NCI-H1092 (cell line): Measurements from ENCODE around the gene DUSP23.

Experiments
- DNase-seq: peaks from one replicate; lab custom pipeline; 2025; lab: John Stamatoyannopoulos, UW

Gene DUSP23

GRCh38 chr1:159780583-159781582 lies at the start of gene DUSP23:
Gene DUSP23 (plus strand): TSS chr1:159780962. CDS start chr1:159781101, 139 bp downstream.
- peak; percentile 96 for DNase-seq

GRCh38 chr1:159737238-159737916 lies 43.4 kb upstream of the DUSP23 start:
- DNase-seq: no peak

DNA sequence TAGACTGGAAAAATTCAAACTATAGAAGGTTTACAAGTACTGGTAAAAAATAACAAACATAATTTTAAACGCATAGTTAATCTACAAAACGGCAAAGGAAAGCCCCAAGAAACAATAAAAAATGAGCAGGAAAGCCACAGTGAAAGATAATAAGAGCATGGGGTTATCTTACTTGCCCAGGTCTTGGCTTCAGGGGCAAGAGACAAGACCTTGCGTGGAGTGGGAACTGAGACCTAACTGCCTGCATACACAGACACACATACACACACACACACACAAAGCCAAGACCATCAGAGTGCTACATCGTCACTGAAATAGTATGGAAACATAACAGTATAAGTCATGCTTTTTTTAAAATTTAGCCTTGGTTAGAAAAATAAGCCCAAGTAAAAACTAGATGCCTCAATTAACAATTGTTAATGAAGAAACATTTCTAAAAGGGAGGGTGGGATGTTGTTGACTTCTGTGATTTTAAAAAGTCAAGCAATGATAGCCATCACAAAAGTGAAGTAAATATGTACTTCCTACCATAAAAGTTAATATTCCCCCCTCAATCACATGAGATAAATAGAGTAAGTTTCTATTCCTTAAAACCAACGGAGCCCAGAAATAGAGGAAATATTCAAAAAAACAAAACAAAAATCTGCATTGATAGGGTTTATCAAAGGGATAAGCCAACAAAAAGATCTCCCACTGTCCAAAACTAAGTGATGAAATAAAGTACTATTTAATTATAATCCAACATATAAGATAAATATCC lies 36.9 kb upstream of the DUSP23 start:
- DNase-seq: no peak

GRCh38 chr1:159746666-159747065 lies 34.1 kb upstream of the DUSP23 start:
- no peak for DNase-seq

GRCh38 chr1:159748370-159748769 lies 32.4 kb upstream of the DUSP23 start:
- no peak for DNase-seq

GRCh38 chr1:159749630-159750029 lies 31.1 kb upstream of the DUSP23 start:
- no peak for DNase-seq

GRCh38 chr1:159750621-159751020 lies 30.1 kb upstream of the DUSP23 start:
- DNase-seq: no peak

- no peak for DNase-seq
Observed at GRCh38 chr1:159751031-159751430, 29.7 kb upstream of the DUSP23 start.

GRCh38 chr1:159752135-159752580 lies 28.6 kb upstream of the DUSP23 start:
- no peak for DNase-seq

GRCh38 chr1:159753386-159753785 lies 27.4 kb upstream of the DUSP23 start:
- no peak for DNase-seq

GRCh38 chr1:159755451-159756007 lies 25.2 kb upstream of the DUSP23 start:
- no peak for DNase-seq

DNA sequence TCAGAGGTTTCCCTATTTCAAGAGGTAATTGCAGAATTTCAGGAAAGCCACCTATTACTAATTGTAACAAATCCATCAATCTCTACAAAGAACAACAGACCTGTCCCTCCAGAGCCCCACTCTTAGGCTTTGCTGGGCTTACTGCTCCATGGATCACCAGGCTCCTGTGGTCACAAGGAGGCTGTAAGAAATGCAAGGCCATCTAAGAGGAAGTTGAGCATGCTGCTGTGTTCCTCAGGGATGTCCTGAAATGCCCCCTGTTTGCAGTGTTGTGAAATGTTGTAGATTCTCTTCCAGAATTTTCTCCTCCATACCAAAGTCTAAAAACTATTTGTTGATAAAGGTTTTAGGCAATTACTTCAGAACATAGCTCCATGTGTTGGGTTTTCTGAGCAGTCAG lies 24.4 kb upstream of the DUSP23 start:
- no peak for DNase-seq

DNA sequence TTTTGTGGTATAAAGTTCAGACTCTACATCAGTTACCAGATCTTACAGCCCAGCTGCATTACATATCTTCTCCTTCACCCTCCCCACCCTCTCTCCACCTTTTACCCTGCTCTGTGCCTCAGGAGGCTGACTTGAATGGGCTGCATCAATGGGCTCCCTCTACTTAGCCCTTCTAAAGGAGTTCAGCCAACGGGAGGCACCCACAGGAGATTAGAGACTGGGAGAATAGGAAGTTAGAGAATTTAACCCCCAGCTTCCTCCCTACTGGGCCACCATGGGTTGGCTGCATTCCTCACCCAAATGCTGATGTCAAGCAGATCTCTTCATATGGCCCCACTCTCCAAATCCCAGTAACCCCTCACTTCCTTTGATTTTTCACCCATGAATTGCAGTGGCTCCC lies 17.1 kb upstream of the DUSP23 start:
- no peak for DNase-seq

DNA sequence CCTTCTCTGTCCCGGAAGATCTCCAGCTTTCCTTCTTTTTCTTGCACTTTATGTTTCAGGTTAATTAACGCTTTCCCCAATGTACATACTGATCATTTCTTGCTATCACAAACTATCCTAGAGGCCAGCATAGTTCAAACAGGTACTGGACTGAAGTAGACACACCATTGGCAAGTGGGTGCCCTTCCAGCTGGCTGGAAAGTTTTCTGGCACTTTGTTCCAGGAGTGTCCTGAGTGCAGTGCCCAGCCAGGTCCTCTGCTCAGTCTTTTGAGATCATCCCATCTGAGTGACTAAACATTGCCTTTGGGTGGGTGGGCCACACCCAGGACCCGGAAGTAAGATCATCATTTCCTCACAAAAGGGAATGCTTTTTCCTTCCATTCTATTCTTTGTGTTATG lies 15.0 kb upstream of the DUSP23 start:
- DNase-seq: no peak

DNA sequence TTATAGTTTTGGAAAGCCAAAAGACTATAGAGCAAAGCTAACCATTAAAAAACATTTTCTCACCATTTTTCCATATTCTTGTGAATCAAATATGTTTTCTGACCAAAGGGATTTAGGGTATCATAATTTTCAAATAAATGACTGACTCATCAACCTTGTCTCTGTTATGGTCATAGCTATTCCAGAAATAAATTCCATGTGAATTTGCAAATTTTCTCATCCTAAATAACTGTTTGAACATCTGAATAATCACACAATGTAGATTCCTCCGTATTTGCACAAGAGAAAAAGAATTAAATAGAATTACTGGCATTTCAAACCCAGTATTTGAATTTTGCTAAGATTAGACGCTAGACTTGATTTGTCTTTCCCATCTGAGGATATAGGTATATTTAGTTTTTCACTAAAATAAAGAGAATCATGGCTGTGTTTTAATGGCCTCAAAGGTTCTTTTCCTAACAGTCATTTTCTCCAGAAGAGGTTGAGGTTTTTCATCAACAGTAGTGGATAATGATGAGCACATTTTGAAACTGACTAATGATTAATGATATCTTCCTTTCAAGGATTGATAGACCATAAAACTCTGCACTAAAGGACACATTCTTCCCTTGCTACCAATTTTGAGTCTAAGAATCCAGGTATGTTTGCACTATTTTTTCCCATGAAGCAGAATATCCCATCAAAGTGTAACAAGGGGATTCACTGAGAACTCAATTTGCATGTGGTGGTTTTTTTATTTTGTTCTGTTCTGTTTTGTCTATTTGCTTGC lies 9.5 kb upstream of the DUSP23 start:
- no peak for DNase-seq

- DNase-seq: no peak
Observed at GRCh38 chr1:159774465-159774864, 6.3 kb upstream of the DUSP23 start.

DNA sequence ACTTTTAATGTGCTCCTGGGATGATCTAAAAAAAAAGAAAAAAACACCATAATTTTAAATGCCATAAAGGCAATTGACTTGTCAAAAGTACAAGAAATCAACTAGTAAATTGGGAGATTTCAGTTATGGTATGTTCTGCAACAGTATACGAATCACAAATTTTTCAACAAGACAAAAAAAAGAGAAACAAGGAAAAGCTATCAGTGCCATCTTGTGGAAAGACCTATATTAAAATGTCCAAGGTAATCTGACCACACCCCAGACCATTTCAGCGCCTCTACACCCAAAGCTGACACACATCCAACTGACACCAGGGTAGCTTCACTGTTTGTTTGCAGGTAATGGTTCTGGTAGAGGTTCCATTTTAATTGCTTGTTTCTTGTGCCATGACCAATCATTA lies 5.0 kb upstream of the DUSP23 start:
- no peak for DNase-seq

GRCh38 chr1:159778266-159778665 lies 2.5 kb upstream of the DUSP23 start:
- no peak for DNase-seq

- DNase-seq: no peak
Observed at GRCh38 chr1:159779403-159779851, 1.3 kb upstream of the DUSP23 start.

DNA sequence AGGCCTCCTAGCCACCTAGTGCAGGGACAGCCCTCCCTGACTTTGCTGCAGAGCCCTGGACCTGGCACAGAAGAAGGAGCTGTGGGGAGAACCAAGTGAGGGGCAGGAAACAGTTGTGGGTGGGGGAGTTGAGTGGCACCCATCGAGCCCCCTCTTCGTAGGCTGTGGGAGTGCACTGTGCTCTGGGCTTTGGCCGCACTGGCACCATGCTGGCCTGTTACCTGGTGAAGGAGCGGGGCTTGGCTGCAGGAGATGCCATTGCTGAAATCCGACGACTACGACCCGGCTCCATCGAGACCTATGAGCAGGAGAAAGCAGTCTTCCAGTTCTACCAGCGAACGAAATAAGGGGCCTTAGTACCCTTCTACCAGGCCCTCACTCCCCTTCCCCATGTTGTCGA lies 1.2 kb downstream of the DUSP23 start:
- no peak for DNase-seq

DNA sequence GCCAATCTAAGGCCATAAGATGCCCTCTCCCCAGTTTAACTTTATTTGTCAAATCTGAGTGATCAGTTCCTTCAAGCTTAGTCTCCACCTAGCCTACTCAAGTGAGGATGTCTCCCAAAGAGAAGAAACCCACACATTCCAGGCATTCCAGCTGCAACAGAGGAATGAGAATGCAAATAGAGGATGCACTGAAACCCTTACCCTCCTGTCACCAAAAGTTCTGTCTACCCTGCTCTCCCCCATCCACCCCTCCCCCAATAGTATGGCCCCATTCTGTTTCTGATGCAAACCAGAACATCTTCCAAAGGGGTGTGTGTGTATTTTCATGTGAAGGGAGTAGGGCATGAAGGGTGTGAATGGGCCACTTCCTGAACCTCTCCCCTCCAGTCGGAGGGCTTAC lies 3.0 kb downstream of the DUSP23 start:
- no peak for DNase-seq
